Measurements from ENCODE around the gene C9orf40. TPM values are rescaled to one million over a fixed set of nuclear protein-coding genes. Genes with fewer than 3 reads are reported as not detected.

C9orf40 gene, protein sequence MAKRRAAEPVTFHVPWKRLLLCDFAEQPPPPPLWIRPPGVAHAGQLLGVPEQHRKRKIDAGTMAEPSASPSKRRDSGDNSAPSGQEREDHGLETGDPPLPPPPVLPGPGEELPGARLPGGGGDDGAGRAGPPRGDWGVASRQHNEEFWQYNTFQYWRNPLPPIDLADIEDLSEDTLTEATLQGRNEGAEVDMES
- total RNA-seq: 1 to 10 TPM; 1.8 to 3.9 (median 3.6) TPM
- total RNA-seq (2013): 4.5 TPM

DNA sequence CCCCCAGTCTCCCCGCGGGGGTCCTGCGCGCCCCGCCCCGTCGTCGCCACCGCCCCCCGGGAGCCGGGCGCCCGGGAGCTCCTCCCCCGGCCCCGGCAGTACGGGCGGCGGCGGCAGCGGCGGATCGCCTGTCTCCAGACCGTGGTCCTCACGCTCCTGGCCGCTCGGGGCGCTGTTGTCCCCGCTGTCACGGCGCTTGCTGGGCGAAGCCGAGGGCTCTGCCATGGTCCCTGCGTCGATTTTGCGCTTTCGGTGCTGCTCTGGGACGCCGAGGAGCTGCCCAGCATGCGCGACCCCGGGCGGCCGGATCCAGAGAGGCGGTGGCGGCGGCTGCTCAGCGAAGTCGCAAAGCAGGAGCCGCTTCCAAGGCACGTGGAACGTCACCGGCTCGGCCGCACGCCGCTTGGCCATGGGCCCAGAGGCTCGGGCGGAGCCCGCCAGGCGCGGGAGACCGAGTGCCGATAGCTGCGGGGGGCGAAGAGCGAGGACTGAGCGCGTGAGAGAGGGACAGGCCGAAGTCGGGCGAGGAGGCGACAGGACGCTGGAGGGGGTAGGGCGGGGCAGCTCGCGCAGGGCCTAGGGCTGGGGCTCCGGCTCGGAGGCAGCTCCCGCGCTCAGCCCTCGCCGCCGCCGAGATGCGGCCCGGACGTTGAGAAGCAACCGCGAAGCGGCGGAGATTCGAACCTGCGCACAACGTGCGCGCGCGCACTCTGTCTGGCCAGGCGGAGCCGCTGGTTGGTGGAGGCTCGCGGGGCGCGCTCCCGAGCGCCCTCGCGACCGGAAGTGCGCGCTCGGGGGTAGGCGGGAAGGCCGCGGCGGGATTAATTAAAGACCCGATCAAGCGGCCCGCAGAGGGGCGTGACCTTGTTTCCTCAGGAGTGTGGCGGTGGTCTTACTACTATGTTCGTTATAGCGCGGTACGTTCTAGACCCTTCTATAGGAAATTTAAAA lies at the start of gene C9orf40:
Gene C9orf40 (minus strand): TSS at position 712 of the 951 bp plus-strand sequence. CDS start 301 bp downstream, at position 411.
- Histone ChIP-seq H3K9me3 (ENCODE audit: control insufficient read depth, insufficient read depth, low read length) (no peaks in the 10 kb centered on the region), H3K27me3 (ENCODE audit: control insufficient read depth, insufficient read depth, low read length) (no peaks in the 10 kb centered on the region), H3K4me3 (ENCODE audit: low read length) (peak within 1 kb of the TSS; percentile 81), H3K4me1 (ENCODE audit: control insufficient read depth, insufficient read depth, low read length) (peaks cover 13% of the 10 kb centered on the region), H3K27ac (ENCODE audit: low read length) (peak within 1 kb of the TSS; percentile 85), H3K36me3 (ENCODE audit: control insufficient read depth, insufficient read depth, low read length) (no peaks in the 10 kb centered on the region)
- peaks cover 18 to 26% of the 10 kb centered on the region in 2 donors for H3K4me1 Mint-ChIP-seq
- no peaks in the 10 kb centered on the region for H3K27me3 Mint-ChIP-seq (ENCODE audit: low read depth in 2 of 2)
- ATAC-seq (peak; percentile 90 to 97 (median 90)), DNase-seq (peak; percentile 89 to 94)
- H3K9me3 Mint-ChIP-seq: no peaks in the 10 kb centered on the region
- TF ChIP-seq, protein P1, sequence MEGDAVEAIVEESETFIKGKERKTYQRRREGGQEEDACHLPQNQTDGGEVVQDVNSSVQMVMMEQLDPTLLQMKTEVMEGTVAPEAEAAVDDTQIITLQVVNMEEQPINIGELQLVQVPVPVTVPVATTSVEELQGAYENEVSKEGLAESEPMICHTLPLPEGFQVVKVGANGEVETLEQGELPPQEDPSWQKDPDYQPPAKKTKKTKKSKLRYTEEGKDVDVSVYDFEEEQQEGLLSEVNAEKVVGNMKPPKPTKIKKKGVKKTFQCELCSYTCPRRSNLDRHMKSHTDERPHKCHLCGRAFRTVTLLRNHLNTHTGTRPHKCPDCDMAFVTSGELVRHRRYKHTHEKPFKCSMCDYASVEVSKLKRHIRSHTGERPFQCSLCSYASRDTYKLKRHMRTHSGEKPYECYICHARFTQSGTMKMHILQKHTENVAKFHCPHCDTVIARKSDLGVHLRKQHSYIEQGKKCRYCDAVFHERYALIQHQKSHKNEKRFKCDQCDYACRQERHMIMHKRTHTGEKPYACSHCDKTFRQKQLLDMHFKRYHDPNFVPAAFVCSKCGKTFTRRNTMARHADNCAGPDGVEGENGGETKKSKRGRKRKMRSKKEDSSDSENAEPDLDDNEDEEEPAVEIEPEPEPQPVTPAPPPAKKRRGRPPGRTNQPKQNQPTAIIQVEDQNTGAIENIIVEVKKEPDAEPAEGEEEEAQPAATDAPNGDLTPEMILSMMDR (IDR thresholded peaks at IDR 0.05): peak; percentile 76
- under 1% methylated on average over 125 of the region's 125 CpGs for WGBS (ENCODE audit: insufficient coverage)
- H3K4me3 Mint-ChIP-seq: peak within 1 kb of the TSS; percentile 98
- peaks cover 6% of the 10 kb centered on the region for H3K36me3 Mint-ChIP-seq
- H3K27ac Mint-ChIP-seq: peak within 1 kb of the TSS; percentile 92 to 97
- intact Hi-C loops (cut with micrococcal nuclease): loop anchor here (2.0 kb wide), 3 partner anchors 50 to 136 kb away; partner anchors contain the start of genes CARNMT1, NMRK1 and OSTF1

DNA sequence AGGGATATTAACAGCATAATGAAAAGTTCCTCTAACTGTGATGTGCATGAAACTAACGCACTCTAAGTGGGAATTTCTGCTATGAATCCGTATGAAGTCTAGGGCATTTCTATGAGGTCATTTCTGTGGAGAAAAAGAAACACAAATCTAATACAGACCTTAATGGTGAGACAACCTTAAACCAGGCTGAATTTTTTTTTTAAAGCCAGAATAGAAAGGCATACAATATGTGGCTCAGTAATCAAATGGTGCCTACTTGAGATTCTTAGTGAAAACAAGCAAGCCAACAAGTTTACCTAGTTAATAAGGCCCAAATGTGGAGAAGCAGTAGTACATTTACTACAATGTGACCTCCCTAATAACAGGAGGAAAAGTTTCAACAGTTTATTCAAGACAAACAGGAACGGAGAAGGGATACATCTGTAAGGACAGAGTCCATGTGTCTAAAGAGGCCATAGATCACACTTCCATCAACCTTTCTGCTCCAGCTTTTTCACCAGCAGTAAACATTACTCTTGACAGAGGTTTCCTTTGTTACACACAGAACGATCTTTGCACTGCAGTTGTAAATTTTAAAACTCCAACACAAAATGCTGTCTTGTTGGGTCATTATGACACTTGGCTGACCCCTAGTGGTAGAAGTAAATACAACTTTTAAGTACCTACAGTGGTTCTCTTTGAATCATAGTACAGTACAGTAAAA lies 49.2 kb upstream of the C9orf40 start:
- H3K27ac ChIP-seq (ENCODE audit: low read length): no peak overlapping the region
- H3K4me3 ChIP-seq (ENCODE audit: low read length): no peak overlapping the region
- Mint-ChIP-seq H3K27ac (no peak overlapping the region), H3K4me3 (no peak overlapping the region), H3K36me3 (no peaks in the 10 kb centered on the region), H3K9me3 (no peaks in the 10 kb centered on the region), H3K4me1 (peaks cover 0 to 10% of the 10 kb centered on the region in 2 donors), H3K27me3 (ENCODE audit: low read depth in 2 of 2) (no peaks in the 10 kb centered on the region)
- TF ChIP-seq, protein P1 (IDR thresholded peaks at IDR 0.05): peak; percentile 88
- no peaks in the 10 kb centered on the region for H3K9me3 ChIP-seq (ENCODE audit: control insufficient read depth, insufficient read depth, low read length)
- WGBS (ENCODE audit: insufficient coverage): 46% methylated on average over 2 of the region's 4 CpGs
- ATAC-seq (peak; percentile 90 to 99 (median 99)), DNase-seq (peak in 1 of 2 donors; percentile 89)
- H3K27me3 ChIP-seq (ENCODE audit: control insufficient read depth, insufficient read depth, low read length): no peaks in the 10 kb centered on the region
- H3K4me1 ChIP-seq (ENCODE audit: control insufficient read depth, insufficient read depth, low read length): no peaks in the 10 kb centered on the region
- intact Hi-C loops (cut with micrococcal nuclease): loop anchor here (1.0 to 5.0 kb wide), 3 partner anchors 49 to 225 kb away; partner anchors contain the start of gene C9orf40
- peaks cover 12% of the 10 kb centered on the region for H3K36me3 ChIP-seq (ENCODE audit: control insufficient read depth, insufficient read depth, low read length)

DNA sequence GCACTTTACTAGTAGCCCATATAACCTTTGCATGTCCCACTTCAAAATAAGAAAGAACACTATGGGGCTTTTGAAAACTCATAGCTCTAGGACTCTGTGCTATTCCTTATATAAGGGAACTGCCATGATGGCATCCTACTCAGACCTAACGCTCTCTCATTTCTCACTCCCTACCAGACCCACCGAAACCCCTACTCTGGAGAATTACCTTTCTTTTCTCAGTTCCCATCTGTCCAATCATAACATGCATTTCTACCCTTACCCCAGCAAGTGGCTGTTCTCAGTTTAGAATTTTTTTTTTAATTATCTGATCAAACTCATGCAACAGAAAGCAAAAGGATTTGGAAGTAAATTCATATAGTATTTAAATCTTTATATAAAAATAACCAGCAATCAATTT lies 48.1 kb upstream of the C9orf40 start:
- ATAC-seq (no peak), DNase-seq (no peak)
- no peak overlapping the region for H3K4me3 ChIP-seq (ENCODE audit: low read length)
- H3K4me1 ChIP-seq (ENCODE audit: control insufficient read depth, insufficient read depth, low read length): no peaks in the 10 kb centered on the region
- intact Hi-C loops (cut with micrococcal nuclease): loop anchor here (5.0 kb wide), 1 partner anchor 76 kb away; no protein-coding TSS in a partner anchor
- H3K9me3 ChIP-seq (ENCODE audit: control insufficient read depth, insufficient read depth, low read length): no peaks in the 10 kb centered on the region
- 93% methylated on average over 2 of the region's 2 CpGs for WGBS (ENCODE audit: insufficient coverage)
- Mint-ChIP-seq H3K4me3 (no peak overlapping the region), H3K36me3 (no peaks in the 10 kb centered on the region), H3K27me3 (ENCODE audit: low read depth in 2 of 2) (no peaks in the 10 kb centered on the region), H3K27ac (no peak overlapping the region), H3K4me1 (peaks cover 0 to 10% of the 10 kb centered on the region in 2 donors), H3K9me3 (no peaks in the 10 kb centered on the region)
- no peak overlapping the region for H3K27ac ChIP-seq (ENCODE audit: low read length)
- peaks cover 19% of the 10 kb centered on the region for H3K36me3 ChIP-seq (ENCODE audit: control insufficient read depth, insufficient read depth, low read length)
- H3K27me3 ChIP-seq (ENCODE audit: control insufficient read depth, insufficient read depth, low read length): no peaks in the 10 kb centered on the region
- TF ChIP-seq, protein P1 (IDR thresholded peaks at IDR 0.05): no peak

All from natural killer cell (primary cell).